ENCODE data around the gene SLX4IP.
"Not testable (repeated sequence)": the region's sequence is repeated elsewhere in the genome, so short reads cannot be mapped to it uniquely, and the experiment has no call there.

Gene SLX4IP

DNA sequence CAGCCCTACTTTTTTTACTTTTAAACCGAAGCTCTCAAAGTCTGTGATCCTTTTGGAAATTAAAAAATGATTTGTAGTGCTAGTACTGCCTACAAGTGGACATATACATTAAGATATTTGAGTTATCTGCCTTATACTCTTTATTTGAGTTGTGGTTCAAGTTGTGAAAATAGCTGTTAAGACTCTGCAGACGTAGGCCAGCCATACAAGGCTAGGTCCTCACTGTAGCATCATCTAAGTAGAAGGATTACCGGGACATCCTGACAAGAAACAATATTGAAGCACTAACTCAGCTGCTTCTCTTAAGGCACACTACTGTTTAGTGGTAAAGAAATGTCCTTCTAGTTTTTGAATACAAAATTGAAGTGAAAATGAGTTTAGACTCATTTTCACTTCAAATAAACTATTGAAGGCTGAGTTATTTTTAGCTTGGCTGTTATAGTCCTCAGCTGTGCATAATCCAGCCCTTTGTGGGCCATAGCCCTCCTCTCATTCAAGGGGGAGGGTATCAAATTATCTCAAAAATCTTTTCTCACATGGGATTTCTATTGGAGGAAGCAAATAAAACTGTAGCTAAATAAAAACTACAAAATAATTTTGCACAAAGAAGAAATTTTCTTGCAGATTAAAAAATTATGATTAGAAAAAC is 170.6 kb downstream of the SLX4IP start:
- no peak for DNase-seq (ENCODE audit: low read depth)

DNA sequence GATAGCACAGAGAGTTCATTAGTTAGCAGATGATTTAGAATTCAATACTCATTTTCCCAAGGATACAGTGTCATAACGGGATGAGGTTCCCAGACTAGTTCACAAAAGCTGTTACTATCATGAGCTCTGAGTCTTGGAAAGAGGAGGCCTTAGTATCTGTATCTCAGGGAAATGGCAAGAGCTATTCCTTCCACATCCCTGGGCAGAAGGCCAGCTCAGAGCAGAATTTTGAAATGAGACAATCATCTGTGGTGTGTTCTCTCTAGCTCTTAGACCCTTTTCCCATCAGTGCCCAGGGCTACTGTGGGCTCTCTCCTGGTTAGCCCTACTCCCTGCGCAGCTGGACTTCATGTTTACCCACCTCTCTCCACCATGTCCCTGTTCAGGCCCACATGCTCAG is 174.2 kb downstream of the SLX4IP start:
- DNase-seq (ENCODE audit: low read depth): no peak

DNA sequence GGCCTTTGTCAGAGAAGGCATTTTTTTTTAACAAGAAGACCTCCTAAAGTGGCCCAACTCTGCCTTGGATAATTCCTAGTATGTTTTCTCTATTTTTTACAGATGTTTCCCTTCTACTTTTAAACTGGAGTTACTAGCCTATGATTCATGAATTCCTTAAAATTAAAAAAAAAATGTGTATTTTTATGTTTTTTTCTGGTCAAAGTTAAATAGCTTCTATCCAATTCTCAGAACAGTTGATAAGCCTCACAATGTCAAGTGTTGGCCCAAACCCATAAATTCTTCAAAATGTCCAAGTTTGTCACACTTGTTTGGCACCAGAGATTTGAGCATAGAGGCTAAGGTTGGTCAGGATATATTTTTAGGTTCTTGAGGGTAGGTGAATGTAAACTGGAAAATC is 174.7 kb downstream of the SLX4IP start:
- DNase-seq (ENCODE audit: low read depth): no peak

GRCh38 chr20:10610251-10610650 is 175.1 kb downstream of the SLX4IP start:
- DNase-seq (ENCODE audit: low read depth): no peak

GRCh38 chr20:10611357-10611756 is 176.3 kb downstream of the SLX4IP start:
- DNase-seq (ENCODE audit: low read depth): no peak

- DNase-seq (ENCODE audit: low read depth): not testable (repeated sequence)
Measured at GRCh38 chr20:10613426-10613825, 178.3 kb downstream of the SLX4IP start.

DNA sequence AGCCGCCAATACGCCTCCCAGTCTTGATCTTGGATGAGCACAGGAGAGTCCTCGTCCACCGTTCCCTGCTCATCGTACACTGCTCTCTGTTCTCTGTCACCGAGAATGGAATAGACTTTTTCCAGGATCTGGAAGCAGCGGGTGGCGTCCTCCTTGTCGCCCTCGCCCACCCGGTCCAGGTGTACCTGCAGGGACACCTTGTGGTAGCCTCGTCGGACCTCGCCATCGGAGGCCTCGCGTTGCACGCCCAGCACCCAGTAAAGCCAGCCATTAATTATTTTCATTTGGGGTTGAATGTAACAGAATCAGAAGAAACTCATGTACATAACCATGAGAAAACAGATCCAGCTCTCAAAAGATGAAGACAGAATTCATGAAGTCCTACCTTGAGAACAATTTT is 178.8 kb downstream of the SLX4IP start:
- no peak for DNase-seq (ENCODE audit: low read depth)

DNA sequence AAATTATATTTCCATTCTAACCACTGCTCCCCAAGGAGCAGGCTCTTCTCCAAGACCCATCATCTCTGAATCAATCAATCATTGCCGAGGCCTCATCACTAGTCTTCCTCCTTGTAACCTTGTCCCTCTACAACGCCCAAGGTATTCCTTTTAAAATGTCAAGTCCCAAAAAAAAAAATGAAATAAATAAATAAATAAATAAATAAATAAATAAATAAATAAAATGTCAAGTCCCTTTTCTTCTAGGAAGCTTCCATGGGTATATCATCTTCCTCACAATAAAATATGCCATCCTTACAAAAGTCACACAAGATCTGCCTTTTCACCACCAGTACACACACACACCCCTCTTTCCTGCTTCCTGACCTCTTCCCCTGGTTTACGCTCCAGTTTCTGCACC is 181.1 kb downstream of the SLX4IP start:
- DNase-seq (ENCODE audit: low read depth): no peak

DNA sequence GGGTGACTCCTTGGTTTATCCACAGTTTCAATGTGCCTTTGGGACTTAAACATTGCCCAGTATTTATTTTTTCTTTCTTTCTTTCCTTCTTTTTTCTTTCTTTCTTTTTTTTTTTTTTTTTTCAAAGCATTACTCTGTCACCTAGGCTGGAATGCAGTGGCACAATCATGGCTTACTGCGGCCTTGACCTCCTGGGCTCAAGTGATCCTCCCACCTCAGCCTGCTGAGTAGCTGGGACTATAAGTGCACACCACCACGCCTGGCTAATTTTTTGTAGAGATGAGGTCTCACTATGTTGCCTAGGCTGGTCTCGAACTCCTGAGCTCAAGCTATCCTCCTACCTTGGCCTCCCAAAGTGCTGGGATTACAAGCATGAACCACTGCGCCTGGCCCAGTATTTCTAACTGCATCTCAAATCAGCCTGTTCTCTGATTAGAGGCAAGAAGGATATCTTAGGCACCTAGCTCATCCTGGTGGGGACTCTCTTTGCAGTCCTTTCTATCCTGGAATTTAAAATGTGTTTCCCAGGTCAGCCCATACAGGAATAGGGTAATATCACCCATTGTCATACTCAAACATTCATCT is 182.5 kb downstream of the SLX4IP start:
- DNase-seq (ENCODE audit: low read depth): not testable (repeated sequence)

DNA sequence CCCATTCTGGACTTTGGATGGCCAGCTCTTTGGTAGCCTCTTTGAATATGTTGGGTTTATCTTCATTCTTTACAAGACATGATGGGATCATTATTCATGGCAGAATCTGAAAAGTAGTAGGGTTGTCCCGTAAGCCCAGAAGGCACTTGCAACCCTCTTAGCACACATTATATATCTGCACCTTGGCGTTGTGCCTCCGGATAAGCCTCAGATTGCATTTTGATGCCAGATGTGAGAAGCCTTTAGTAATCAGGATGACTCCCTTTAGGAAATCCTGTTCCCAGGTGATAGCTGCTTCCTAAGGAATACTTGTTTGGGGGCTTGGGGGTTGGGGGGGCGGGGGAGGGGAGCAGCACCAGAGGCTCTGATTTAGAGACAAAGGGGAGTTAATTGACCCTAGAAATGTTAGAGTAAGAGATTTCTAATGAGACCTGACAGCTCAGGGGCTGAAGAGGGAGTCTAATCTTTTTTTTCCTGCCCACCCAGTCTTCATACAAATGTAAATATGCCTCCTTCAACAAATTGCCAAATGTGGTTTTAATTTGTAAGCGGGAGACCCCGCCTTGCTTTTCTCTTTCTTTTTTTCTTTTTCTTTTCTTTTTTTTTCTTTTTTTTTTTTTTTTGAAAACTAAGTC is 183.6 kb downstream of the SLX4IP start:
- no peak for DNase-seq (ENCODE audit: low read depth)

DNA sequence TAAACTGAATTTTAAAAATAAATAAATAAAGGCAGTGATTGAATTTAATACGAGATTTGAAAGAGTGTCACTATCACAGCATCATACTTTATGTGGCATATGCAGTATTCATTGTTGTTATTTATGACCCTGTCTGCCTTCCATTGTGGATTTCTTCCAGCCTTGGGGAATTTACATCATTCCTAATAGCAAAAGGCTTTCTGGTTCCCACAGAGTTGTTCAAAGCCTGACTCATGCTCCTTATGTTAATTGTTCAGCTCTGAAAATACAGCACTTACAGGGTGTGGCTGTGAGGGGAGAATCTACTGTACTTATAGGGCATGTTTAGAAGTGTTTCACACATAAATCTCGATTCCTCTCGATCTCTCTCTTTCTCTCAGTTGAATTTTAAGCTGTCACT is 184.3 kb downstream of the SLX4IP start:
- no peak for DNase-seq (ENCODE audit: low read depth)

DNA sequence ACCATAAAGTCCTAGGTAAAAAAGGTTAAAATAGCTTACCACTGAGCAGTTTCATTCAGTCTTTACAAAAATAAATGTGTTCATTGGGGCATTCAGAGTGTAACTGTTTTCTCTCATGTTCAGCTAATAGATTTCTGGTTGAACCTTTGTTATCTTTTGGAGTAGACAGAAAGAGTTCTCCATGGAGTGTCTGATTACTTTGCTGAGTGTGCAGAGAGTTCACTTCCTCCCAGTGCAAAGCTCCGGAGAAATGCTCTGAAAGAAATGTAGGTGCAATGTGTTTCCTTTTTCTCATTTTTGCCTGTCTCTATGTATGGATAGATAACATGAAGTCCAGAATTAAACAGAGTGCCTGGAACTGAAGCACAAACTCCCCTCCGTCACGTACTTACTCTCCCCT is 186.0 kb downstream of the SLX4IP start:
- no peak for DNase-seq (ENCODE audit: low read depth)

GRCh38 chr20:10622657-10623418 is 187.7 kb downstream of the SLX4IP start:
- DNase-seq (ENCODE audit: low read depth): no peak

DNA sequence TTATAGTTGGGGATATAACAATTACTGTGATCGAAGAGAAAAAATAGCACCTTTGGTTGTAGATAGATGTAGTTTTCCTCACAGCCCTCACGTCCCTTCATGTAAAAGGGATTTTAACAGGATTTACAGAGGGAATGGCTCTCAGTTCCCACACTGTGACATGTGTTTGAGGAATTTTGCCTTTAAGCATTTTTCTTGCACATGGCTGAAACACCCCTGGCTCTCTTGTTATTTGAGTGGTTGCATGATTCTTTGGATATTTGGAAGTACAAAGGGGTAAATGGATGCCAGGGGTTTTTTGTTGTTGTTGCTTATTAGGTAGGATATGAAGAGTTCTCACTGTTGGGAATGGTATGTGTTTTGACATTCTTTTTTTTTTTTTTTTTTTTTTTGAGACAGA is 190.5 kb downstream of the SLX4IP start:
- no peak for DNase-seq (ENCODE audit: low read depth)

- DNase-seq (ENCODE audit: low read depth): no peak
Measured at GRCh38 chr20:10626896-10627295, 191.8 kb downstream of the SLX4IP start.

DNA sequence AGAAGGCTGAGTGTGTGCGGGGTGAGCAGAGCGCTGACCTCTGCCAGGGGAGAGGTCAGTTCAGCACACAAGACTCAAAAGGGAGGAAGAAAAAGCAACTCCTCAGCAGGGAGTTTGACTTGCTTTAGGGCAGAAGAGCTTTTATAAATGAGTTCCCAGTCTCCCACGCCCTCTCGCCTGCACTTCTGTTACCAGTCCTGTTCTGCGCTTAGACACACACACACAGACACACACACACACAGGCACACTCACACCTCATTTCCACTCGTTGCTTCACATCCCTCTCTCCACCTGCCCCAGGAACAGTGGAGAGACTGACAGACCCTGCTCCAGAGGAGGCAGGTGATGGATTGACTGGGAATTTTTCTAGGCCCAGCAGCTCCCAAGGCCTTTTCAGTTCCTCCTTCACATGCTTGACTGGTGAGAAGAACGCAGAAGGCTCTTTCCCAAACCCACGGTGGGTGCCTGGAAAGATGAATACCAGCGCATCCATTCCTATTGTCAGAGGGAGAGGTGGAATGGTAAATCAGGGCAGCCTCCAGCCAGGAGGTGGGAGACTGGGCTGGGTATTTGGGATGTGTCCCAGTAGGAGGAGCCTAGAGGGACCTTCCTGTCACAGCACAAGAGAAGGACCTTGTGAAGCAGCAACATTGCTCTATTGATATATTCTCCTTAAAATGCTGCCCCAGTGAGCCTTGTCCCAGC is 195.0 kb downstream of the SLX4IP start:
- no peak for DNase-seq (ENCODE audit: low read depth)

- DNase-seq (ENCODE audit: low read depth): no peak
Measured at GRCh38 chr20:10631126-10631525, 196.0 kb downstream of the SLX4IP start.

DNA sequence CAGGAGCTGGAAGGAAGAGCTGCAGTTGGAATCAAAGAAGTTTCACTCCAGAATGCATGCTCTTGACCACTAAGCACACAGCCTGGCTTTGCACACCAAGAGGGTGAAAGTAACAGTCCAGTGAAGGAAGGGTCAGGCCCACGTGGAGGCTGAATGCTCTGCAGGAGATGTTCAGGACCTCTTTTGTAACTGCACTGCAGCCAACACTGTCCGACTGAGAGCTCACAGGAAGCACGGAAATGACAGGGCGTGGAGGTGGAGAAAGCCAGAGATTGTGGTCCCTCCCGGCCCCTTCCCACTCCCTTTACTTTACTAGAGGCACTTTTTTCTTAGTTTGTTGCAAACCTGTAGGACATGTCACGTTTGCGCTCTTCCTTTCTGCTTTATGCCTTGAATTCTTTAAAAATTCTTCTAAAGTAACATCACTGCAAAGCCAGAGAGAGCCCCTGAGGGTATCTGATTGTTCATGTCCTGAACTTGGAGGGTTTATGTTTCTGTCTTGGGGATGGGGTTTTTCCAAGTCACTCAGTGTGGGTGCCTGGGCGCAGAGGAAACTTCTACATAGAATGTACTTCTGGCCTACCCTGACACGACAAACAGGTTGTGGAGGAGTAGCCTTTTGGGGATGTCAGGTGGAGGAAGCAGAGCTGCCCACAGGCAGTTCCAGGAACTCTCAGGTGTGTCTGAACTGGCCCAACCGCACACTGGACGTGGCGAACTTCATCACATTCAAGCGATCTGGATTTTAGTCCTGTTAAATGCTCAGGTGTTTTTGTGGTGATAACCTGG is 197.8 kb downstream of the SLX4IP start:
- DNase-seq (ENCODE audit: low read depth): no peak

GRCh38 chr20:10633718-10634117 is 198.6 kb downstream of the SLX4IP start:
- no peak for DNase-seq (ENCODE audit: low read depth)

GRCh38 chr20:10634211-10634610 is 199.1 kb downstream of the SLX4IP start:
- DNase-seq (ENCODE audit: low read depth): no peak

- DNase-seq (ENCODE audit: low read depth): no peak
Measured at GRCh38 chr20:10634683-10635411, 199.7 kb downstream of the SLX4IP start.
